Measurements from ENCODE around the gene NEGR1. TPM values are rescaled to one million over a fixed set of nuclear protein-coding genes. Genes with fewer than 3 reads are reported as not detected.

The NEGR1 gene
- total RNA-seq, 1 donor, result 20.7 TPM

GRCh38 chr1:71940261-71940660, 342.1 kb downstream of the NEGR1 start:
- DNase-seq (ENCODE audit: low read depth), result no peak
- no peak overlapping the region for H3K4me3 ChIP-seq (ENCODE audit: low read depth, low read length)
- TF ChIP-seq, protein P1, sequence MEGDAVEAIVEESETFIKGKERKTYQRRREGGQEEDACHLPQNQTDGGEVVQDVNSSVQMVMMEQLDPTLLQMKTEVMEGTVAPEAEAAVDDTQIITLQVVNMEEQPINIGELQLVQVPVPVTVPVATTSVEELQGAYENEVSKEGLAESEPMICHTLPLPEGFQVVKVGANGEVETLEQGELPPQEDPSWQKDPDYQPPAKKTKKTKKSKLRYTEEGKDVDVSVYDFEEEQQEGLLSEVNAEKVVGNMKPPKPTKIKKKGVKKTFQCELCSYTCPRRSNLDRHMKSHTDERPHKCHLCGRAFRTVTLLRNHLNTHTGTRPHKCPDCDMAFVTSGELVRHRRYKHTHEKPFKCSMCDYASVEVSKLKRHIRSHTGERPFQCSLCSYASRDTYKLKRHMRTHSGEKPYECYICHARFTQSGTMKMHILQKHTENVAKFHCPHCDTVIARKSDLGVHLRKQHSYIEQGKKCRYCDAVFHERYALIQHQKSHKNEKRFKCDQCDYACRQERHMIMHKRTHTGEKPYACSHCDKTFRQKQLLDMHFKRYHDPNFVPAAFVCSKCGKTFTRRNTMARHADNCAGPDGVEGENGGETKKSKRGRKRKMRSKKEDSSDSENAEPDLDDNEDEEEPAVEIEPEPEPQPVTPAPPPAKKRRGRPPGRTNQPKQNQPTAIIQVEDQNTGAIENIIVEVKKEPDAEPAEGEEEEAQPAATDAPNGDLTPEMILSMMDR (IDR thresholded peaks at IDR 0.05; ENCODE audit: insufficient read depth, low read length), result no peak

DNA sequence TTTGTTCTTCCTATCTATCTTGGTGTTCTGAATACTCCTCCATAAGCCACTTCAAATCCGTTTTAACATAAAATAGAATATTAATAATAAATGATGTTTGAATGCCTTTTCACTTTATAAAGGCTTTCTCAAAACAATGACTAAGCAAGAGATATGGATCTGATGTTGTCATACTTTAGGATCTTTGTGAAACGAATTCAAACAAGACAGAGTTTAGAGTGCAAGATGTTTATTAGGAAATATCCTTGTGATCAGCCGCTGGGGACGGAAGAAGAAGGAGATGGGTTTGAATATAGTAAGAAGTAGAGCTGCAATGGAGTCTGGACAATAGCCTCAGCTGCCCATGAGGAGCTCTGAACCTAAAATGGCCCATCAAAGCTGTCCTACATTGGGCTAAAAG, 351.8 kb downstream of the NEGR1 start:
- TF ChIP-seq, protein P1 (IDR thresholded peaks at IDR 0.05; ENCODE audit: insufficient read depth, low read length), result no peak
- peak; percentile 5 for DNase-seq (ENCODE audit: low read depth)
- no peak overlapping the region for H3K4me3 ChIP-seq (ENCODE audit: low read depth, low read length)

DNA sequence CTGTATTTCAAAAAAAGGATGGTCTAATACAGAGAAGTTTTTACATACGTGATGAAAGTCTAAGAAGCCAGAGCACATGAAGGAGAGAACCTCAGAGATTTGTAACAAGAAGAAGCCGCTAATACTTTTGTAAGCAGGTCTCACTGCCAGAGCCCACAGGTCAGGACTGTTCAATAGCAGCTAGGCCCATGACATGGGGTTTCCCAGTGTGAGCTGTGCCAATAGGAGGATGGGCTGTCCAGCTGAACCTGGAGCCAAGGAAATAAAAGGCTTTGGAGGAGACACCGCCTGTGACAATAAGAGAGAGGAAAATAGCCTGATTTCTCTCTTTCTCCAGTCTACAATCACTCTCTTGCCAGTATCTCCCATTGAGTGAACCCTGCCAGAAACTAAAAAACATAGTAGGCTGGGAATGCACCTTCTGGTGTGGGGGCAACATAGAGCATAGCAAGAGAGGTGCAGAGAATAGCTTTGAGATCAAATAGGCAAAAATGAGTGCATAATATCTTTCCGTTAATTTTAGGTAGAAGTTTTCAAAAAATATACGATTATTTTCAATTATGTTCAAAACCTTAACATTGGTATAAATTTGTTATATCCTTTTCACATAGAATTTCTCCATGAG, 360.3 kb downstream of the NEGR1 start:
- no peak for DNase-seq (ENCODE audit: low read depth)
- H3K4me3 ChIP-seq (ENCODE audit: low read depth, low read length), result no peak overlapping the region
- TF ChIP-seq, protein P1 (IDR thresholded peaks at IDR 0.05; ENCODE audit: insufficient read depth, low read length), result no peak

GRCh38 chr1:71921204-71921603, 361.1 kb downstream of the NEGR1 start:
- TF ChIP-seq, protein P1 (IDR thresholded peaks at IDR 0.05; ENCODE audit: insufficient read depth, low read length), result no peak
- no peak overlapping the region for H3K4me3 ChIP-seq (ENCODE audit: low read depth, low read length)
- no peak for DNase-seq (ENCODE audit: low read depth)

DNA sequence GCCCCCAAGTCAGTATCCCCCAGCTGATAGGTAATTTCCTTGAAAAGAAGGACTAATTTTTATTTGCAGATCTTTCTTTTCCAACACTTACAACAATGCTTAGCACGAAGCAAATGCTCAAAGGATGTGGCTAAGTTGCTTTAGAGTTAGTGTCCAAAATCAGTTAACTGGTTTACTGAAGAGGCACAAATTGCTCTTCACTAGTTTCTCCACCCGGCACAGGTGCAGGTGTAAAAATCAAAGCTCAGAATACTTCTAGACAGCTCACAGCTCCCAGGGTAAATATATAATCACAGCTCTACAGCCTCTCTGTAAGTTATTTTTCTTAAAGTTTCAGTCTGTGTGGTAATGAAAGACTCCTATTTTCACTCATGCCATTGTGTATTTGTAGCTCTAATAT, 361.8 kb downstream of the NEGR1 start:
- no peak for DNase-seq (ENCODE audit: low read depth)
- TF ChIP-seq, protein P1 (IDR thresholded peaks at IDR 0.05; ENCODE audit: insufficient read depth, low read length), result no peak
- H3K4me3 ChIP-seq (ENCODE audit: low read depth, low read length), result no peak overlapping the region

- no peak overlapping the region for H3K4me3 ChIP-seq (ENCODE audit: low read depth, low read length)
- TF ChIP-seq, protein P1 (IDR thresholded peaks at IDR 0.05; ENCODE audit: insufficient read depth, low read length), result no peak
- no peak for DNase-seq (ENCODE audit: low read depth)
These were observed 362.4 kb downstream of the NEGR1 start for GRCh38 chr1:71919811-71920509.

All from fibroblast of the aortic adventitia (primary cell).